GM13977 (cell line): ENCODE data around the gene KRT83.

Experiments
- DNase-seq: peaks from one replicate; pipeline ENCODE4 v3.0.0; 2012; ENCODE audit warnings: low spot score
- in situ Hi-C: fragments of 300-500 bp; cut with MboI; formaldehyde crosslinking; loops from one replicate; pipeline ENCODE4 v1.12.0; 2022; ENCODE audit warnings: low sequenced_read_pairs, low pct_unique_long_range_greater_than_20kb, mixed read lengths, inconsistent platforms; ENCODE audit not compliant: unreplicated experiment
- TF ChIP-seq, protein P1 (sequence below): IDR thresholded peaks from 2 replicates; pipeline ENCODE4 v1.5.1; 2012; ENCODE audit warnings: mild to moderate bottlenecking, control low read depth; ENCODE audit not compliant: insufficient read depth; ENCODE audit errors: extremely low read depth, missing control alignments

The KRT83 gene

DNA sequence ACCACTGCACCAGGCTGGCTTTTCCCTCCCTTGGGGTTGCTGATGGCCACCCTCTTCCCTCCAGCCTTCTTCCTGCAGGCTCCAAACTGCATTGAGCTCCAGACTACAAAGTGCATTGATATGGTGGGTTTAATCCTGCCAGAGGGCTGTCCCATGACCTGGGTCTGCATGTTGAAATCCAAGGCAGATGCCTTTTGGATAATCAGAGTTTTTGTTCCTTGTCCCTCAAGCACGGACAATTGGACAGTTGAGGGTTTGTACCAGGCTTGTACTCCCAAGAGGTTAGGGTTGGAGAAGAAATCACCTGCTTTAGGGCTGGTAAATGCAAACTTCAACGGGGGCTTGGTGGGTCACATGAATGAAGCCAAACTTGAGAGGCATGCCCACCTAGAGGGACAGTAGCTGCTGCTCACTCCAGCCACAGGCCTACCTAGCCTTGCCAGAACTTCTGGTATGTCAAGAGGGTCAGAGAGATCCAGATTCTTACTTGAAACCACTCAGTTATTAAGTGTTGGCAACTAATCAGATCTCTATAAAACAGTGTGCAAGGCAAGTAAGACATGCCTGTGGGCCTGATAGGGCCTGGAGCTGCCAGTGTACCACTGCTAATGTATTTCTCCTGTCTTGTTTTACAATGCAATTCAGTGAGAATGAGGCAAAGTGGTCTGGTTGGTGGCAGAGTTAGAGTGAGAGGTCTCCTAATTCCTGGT, 21.7 kb upstream of the KRT83 start:
- DNase-seq, result no peak
- TF ChIP-seq, protein P1, sequence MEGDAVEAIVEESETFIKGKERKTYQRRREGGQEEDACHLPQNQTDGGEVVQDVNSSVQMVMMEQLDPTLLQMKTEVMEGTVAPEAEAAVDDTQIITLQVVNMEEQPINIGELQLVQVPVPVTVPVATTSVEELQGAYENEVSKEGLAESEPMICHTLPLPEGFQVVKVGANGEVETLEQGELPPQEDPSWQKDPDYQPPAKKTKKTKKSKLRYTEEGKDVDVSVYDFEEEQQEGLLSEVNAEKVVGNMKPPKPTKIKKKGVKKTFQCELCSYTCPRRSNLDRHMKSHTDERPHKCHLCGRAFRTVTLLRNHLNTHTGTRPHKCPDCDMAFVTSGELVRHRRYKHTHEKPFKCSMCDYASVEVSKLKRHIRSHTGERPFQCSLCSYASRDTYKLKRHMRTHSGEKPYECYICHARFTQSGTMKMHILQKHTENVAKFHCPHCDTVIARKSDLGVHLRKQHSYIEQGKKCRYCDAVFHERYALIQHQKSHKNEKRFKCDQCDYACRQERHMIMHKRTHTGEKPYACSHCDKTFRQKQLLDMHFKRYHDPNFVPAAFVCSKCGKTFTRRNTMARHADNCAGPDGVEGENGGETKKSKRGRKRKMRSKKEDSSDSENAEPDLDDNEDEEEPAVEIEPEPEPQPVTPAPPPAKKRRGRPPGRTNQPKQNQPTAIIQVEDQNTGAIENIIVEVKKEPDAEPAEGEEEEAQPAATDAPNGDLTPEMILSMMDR, result no peak
- in situ Hi-C loops, result no loop called here

DNA sequence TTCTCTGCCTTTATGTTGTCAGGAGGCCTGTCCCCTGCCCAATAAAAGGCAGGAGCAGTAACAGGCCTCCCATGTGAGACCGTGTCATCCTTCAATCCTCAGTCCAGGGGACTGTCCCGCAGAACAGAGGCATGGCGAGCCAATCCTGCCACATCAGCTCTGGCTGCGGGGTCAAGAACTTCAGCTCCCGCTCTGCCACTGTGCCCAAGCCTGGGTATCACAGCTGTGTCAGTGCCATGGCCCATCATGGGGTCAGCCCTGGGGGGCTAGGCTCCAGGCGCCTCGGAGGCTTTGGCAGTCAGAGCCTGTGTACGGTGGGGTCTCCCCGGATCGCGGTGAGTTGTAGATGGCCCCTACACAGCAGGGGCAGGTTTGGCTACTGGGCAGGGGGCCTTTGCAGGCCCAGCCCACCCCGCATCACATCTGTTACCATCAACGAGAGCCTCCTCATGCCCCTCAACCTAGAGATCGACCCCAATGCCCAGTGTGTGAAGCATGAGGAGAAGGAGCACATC, 19.9 kb upstream of the KRT83 start:
- in situ Hi-C loops, result no loop called here
- DNase-seq, result no peak
- TF ChIP-seq, protein P1, result no peak

DNA sequence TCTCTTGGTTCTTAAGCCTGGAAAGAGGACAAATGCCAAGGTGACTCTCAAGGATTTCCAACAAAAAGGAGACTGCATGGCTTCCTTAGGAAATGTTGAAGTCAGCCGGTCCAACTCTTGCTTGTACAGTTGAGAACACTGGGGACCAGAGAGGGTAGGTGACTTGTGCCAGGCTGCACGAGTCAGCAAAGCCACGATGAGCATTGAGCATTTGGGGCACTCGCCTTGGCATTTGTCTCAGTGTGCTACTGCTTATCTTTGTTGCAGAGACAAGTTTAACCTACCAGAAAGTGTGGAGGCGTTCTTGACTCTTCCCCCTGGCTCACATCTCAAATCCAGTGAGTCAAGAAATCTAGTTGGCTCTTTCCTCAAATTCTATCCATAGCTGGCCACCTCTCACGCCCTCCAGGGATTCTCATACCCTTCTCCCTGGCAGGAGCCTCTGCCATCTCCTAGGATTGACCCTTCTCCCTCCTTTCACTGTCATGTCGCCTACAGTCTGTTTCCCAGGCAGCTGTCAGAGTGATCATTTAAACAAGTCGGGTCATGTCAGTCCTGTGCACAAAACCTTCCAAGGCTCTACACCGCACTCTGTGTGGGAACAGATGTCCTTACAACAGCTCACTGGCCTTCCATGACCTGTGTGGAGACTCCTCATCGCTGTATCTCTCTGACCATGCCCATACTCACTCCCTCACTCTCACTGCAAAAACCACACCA, 17.2 kb upstream of the KRT83 start:
- in situ Hi-C loops, result no loop called here
- TF ChIP-seq, protein P1, result no peak
- no peak for DNase-seq

DNA sequence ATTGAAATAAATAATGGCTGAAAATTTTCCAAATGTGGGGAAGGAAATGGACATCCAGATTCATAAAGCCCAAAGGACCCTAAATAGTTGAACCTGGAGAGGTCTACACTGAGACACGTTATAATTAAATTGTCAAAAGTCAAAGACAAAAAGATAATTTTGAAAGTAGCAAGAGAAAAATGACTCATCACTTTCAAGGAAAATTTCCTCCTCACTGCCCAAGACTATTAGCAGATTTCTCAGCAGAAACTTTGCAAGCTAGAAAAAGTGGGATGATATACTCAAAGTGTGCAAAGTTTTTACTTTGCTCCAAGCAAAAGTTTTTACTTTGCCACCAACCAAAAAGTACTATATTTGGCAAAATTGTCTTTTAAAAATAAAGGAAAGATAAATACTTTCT, 15.9 kb upstream of the KRT83 start:
- in situ Hi-C loops, result no loop called here
- no peak for DNase-seq

DNA sequence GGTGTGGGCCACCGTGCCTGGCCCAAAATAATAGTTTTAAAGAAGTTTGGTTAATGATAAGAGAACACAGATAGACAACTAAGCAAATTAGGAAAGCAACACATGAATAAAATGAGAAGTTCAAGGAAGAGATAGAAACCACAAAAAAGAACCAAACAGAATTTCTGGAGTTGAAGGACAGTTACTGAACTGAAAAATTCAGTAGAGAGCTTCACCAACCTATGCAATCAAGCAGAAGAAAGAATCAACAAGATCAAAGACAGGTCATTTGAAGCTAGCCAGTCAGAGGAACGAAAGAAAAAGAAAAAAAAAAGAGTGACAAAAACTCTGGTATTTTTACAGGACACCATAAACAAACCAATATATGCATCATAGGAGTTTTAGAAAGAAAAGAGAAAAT, 15.4 kb upstream of the KRT83 start:
- TF ChIP-seq, protein P1, result no peak
- in situ Hi-C loops, result no loop called here

More for the DNA sequence above, 15.9 kb upstream of the KRT83 start:
- TF ChIP-seq, protein P1, result no peak

DNA sequence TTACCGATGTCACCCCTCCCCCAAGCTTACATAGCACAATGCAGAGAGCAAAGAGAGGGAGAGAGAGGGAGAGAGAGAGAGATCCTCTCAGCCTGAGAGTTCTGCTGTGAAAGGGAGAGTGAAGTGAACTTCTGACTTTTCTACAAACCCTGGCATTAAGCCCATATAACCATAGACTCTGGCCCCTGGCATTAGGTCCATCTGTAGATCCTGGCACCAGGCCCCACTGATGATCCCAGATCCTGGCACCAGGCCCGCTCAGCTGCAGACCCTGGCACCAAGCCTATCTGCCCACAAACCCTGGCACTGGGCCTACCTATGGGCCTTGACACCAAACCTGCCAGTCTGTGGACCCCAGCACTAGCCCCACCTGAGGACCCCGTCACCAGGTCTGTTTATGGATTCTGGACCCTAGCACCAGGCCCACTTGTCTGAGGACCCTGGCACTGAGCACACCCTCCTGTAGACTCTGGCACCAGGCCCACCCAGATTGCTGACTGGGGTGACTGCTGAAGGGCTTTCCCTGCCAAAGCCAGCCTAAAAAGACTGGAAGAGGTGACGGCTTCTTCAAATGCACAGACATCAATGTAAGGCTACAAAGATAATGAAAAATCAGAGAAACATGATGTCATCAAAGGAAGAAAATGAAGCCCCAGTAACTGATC, 14.5 kb upstream of the KRT83 start:
- in situ Hi-C loops, result no loop called here
- TF ChIP-seq, protein P1, result no peak
- no peak for DNase-seq

More for the DNA sequence above, 15.4 kb upstream of the KRT83 start:
- DNase-seq, result no peak
